Anterior cingulate cortex (tissue), 58 donors: Measurements from ENCODE around the gene TTC28.
A peak's percentile ranks its signal among the peaks of the same experiment; 100 is the strongest.

Experiments used
- DNase-seq, 58 donors: peaks; one replicate each; lab custom pipeline; 2025; lab: John Stamatoyannopoulos, UW

Gene TTC28

DNA sequence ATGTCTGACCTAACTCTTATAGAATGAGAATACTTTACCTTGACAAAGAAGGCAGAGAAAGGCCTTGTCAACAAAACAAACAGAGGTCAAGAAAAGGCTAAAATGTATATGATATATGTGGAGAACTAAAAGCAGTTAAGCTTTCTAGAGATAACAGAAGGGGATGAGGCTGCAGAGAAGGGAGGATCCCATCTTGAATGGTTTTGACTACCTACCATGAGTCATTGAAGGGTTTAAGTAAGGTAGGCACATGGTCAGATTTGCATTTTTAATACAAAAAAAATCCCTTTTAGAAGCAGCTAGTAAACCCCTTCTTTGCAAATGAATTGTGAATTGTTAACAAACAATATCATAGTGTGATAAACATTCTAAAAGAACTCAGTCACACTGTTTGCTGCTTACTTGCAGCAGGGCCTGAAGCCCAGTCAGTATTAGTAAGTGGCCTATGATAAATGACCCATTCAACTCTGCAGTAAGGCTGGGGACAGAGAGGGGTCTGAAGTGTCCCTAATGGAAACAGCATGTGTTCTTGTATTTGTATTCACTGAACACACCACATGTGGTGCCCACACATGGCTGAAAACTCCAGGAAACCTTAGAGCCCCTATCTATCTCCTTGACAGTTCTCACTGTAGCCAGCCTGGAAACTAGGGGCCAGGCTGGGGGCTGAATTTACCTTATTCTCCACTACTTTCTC lies 431.8 kb downstream of the TTC28 start:
- DNase-seq = peak in 14 of 58 donors; percentile 2 to 47 (median 15)

DNA sequence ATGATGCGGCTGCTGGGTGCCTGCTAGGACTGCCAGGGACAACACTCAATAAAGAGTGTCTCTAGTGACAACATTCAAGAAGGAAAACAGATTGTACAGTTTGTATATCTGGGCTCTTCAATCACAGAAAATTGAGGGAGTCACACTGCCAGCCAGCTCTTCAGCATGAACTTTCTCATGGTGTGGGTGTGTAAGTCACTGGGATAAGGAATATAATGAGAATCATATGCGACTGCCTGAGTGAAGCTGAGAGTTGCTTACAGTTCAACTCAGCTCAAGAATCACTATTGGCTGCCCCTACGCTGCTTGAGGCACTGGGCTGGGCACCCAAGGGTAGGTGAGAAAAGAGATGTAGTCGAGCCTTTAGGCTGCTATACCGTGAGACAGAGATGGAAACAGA lies 432.5 kb downstream of the TTC28 start:
- DNase-seq = no peak

DNA sequence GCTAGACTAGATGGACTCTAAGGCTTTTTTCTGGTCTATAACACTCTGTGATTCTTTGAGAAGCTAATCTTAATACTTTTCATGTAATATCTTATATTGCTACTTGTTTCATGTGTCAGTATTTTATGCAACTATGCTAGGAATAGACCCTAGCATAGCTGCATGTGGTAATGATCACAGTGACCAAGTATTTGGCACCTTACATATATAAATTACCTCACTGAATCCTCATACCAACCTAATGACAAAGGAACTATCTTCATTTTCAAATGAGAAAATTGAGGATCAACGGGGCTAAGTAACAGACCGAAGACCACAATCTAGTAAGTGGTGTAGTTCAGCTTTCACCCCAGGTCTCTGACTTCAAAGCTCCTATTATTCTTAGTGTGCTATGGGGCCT lies 433.2 kb downstream of the TTC28 start:
- no peak for DNase-seq

DNA sequence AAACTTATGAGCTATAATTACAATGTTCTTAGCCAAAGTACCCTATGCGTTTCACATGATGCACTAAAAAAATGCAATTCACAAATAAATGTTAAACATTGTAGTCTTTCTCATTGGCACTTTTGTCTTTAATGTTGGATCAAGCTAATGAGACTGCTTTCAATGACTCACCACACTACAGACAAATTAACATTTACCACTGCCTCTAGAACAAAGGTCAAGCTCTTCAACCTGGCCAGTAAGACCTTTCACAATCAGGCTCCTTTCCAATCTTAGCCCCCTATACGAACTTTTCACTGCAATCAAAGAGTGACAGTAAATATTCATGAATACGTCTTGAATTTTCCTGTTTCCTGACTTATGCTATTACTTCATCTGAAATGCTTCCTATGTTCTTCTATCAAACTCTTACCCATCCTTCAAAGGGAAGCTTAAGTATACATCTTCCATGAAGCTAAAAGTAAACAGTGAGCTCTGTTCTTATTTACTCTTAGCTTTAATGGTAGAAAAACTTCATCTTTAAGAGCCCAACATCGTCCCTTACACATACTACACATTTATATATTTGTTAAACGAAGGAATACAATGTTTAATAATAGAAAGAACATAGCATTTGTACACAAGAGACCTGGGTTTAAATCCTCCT lies 433.9 kb downstream of the TTC28 start:
- no peak for DNase-seq

DNA sequence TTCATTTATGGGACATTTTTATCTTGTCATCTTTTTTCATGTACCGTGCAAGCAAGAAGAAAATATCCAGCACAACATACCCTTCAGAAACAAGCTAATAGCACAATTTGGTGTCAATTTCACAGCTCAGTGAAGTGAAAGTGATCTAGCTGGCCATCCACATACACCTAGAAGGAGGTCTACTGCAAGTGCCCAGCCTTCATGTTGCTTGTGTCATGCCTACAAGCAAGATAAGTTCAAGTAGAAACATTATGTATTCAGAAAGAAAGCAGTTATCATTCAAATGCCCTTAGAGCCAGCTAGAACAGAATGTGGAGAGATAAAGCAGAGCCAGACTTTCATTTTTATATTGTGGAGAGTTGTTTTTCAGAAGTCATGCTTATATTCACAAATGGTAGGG lies 434.9 kb downstream of the TTC28 start:
- DNase-seq = no peak

DNA sequence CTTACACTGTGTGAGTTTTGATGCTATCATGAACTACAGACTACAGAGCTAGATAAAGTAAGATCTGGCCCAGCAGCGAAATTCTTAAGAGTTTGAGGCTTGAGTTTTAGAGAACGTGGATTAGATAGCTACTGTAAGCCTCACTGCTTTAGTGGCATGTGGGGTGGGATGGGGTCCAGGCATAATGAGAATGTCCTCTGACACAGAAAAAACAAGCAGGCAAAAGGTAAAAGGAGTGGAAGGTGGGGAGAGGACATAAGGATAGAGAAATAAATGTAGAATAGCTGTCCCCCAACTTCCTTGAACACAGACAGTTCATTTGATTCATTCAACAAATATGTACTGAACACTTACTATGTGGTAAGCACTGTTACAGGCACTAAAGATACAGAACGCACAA lies 436.1 kb downstream of the TTC28 start:
- no peak for DNase-seq

DNA sequence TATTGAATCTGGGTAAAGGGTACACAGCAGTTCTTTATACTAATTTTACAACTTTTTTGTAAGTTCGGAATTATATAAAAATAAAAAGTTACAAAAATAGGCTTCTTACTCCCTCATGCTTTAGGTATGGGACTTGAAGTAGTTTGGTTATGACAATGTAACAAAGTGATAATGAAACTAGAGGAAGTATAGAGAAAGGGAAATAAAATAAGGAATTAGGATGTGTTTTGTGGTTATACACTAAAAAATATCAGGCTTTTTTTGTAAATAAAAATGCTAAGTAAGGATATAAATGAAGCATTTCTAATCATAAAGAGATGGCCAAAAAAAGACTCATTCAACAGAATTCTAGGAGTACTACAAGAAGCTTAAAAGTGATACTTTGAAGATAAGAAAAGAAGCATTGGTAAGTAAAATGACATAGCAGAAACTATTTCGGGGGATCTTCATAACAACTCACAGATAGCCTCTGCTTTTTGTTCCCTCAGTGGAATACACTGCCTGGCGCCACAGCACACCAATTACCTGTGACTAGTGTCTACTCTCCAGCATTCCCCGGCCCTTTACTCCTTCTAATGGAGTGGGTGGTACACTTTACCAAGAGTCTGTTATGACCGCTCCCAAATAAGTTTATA lies 437.9 kb downstream of the TTC28 start:
- no peak for DNase-seq

DNA sequence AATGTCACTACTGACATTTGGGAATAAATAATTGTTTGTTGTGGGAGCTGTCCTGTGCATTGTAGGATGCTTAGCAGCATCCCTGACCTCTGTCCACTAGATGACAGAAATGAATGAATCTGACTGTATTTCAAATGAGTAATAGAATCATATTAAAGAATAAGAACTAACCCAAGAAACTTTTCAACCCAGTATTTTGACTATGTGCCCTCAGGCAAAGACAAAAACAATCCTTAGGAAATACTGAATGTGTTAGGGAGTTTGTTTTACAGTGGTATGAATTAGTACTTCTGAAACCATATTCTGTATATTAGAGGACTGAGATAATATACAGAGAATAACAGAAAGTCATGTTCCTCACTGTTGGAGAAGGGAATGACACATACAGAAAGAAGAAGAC lies 439.7 kb downstream of the TTC28 start:
- DNase-seq = no peak

DNA sequence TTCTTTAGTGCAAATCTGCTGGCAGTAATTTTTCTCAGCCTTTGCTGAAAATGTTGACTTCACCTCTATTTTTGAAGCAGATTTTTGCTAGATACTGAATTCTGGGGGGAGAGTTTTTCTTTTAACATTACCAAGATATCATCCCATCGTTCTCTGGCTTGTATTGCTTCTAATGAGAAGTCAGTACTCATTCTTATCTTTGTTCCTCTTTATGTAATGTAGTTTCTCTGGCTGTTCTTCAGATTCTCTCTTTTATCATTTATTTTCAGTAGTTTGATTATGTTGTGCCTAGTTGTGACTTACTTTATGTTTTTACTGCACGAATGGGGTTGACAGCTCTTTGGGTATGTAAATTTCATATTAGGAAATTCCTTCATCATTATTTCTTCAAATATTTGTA lies 441.9 kb downstream of the TTC28 start:
- DNase-seq = no peak

DNA sequence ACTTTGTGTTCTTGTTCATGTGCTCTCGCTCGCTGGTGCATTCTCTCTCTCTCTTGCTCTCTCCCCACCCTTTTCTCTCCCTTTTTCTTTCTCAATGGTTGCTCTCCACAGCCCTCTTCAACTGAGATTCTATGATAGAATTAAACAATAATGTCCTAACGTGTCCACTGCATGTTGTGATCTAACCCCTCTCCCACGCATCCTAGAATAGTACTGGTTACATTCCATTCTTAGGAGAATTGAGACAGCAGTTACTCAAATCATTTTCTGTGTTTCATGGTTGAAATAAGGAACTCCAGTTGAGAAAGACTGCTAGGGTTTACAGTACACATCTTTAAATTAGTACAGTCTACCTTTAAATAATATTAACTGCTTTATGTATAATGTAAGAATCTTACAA lies 442.5 kb downstream of the TTC28 start:
- no peak for DNase-seq

DNA sequence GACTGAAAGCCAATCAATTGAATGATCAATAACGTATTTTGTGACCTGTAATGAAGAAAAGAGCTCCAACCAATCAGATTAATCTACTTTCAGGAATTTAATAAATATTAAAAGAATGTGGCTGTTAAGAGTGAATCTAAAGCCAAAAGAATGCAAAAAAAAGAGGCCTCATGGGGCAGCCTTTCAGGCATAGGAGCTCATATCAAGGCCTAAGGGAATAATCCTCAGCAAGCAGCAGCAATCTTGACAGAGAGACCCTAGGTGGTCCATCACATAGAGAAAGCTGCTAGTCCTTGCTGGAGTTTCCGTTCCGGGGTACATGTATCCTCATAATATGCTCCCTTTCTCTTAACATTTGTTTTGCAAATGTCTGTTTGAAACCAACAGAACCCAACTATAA lies 447.4 kb downstream of the TTC28 start:
- DNase-seq = no peak

DNA sequence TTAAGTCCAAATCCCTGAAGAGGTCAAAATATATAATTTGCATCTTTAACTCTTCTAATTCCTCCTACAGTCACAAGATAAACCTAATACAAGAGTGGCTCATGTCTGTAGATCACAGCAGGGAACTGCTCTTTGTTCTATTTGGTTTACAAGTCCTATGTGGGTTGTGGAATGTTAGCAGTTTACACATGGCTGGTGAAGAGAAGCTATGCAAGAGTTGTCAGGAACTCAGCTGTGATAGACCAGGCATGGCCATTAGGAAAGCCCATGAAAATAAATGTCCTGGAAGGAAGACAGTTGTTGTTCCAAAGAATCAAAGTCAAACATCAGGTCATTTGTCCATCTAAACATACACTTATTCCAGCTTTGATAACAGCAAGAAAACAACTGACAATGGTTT lies 448.2 kb downstream of the TTC28 start:
- no peak for DNase-seq

DNA sequence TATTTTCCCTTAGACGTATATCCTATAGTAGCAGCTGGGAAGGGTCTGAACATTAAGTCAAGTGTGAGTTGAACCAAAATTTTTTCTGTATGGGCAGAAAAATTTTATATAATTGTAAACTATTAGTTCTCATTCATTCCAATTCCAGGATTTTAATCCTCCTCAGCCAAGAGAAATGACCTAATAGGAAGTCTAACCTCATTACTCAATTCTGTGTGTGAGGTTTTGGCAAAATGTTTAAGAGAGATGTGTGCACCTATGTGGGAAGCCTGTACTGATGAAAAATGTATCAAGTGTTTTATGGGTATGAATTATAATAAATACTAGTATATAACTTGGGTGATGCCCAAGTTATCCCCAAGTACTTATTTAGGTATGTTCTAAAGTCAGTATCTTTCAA lies 449.0 kb downstream of the TTC28 start:
- no peak for DNase-seq

DNA sequence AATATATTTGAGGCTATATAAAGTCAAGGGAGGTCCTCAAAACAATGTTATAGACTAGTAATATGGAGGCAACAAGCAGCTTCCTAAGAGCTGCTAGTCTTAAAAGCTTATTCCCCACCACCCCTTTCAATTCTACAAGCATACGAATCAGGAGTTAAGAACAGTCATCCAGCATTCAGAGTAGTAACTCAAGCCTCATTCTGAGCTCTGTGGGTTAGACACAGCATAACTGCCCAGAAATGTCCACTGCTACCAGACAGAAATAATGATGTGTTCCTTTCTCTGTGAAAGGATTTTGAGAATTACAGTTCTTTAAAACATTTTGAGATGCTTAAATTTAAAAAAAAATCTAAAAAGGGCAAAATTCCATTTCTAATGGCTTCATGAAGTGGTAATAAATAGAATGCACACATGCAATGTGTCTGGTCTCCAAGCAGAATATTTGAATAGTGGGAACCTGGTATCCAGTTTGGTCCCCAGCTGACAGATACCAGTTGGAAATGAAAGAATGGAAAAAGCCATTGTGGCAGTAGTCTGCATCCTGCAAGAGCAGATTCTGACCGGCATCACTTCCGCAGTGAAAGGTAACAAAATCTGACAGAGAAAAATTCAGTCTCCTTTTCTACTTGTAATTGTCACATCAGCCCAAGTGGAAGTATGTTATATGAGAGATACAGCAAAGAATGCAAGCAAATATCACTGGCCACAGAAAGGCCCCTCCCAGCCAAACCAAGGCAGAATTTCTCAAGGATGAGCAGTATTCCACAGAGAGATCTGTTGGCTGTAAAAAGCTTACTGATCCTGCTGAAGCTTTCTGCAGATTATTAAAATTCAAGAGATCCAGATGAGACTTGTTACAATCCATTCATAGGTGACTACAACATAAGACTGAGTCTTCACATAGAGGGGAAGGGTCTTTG lies 449.8 kb downstream of the TTC28 start:
- DNase-seq = no peak

DNA sequence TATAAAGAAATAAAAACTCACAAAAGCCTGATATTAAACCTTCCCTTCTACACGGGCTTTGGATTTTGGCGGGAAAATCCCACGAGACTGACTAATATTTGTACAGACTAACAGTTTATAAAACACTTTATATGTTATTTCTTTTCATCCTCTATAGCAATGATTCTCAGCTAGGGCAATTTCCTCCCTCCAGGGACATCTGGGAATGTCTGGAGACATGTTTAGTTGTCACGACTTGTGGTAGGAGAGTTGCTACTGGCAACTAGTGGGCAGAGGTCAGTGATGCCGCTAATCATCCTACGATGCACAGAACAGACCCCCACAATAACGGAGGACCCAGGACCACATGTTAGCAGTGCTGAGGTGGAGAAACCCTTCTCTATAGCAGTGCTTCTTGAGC lies 455.8 kb downstream of the TTC28 start:
- no peak for DNase-seq

DNA sequence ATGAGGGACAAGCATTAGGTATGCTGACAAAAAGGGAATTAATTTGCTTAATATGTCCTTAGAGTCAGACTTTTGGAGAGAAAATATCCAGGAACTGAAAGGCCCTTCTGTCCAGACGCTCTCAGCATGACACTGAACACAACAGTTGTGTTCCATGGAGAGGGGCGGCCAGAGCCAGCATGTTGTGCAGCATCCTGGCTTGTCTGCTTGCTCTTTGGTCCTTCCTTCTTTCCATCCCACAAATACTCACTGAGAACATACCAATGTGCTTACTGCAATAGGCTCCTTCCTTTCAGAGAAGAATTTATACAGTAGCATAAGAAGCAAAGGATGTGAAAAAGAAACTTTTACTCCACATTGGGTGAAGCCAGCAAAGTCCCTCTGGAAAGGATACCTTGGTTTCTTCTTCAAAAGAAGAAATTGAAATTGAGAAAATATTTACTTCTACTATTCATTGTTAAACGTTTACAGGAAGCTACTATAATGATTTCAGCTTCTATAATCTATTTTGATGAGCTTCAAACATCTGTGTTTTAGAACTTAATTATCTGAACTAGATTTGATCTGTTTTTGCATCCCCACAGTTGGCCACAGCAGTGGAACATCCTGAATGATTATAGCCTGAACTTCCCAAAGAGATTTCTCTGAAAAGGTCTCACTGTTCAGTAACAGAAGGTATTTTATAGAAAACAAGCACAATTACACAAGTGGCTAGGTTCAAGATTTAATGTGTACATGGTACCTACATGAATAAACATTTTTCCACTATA lies 456.5 kb downstream of the TTC28 start:
- no peak for DNase-seq

DNA sequence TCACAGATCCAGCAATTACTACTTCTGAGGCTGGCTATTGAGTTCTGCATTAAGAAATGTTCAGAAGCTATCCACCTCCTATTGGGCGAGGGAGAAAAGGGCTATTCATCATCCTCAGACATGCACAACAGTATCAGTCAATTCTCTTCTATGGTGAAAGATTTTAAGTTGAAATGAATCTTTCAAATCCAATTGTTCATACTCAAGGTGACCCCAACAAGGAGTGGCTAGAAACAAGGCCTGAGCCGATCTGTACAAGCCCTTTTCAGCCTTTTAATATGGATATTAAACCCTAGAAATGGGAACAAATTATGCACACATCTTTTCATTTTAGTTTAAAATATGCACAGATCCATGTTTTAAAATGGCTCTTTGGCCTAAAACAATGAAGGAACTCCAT lies 457.1 kb downstream of the TTC28 start:
- no peak for DNase-seq

DNA sequence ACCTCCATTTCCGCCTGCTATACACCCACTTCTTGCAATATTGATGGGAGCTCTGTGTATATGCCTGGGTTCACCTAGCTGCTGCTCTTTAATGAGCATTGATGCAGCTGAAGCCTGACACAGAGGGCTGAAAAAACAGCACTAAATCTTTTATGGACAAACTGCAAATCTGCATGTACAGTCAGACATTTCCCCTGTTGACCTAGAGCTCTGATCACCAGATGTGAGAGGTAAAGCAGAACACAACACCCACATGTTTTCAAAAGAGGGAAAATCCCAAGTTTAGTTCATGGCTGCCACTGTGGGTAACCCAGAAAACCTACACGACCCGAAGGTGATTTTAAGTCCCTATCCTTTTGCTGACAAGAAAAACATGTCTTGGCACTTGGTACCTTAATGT lies 457.6 kb downstream of the TTC28 start:
- no peak for DNase-seq

DNA sequence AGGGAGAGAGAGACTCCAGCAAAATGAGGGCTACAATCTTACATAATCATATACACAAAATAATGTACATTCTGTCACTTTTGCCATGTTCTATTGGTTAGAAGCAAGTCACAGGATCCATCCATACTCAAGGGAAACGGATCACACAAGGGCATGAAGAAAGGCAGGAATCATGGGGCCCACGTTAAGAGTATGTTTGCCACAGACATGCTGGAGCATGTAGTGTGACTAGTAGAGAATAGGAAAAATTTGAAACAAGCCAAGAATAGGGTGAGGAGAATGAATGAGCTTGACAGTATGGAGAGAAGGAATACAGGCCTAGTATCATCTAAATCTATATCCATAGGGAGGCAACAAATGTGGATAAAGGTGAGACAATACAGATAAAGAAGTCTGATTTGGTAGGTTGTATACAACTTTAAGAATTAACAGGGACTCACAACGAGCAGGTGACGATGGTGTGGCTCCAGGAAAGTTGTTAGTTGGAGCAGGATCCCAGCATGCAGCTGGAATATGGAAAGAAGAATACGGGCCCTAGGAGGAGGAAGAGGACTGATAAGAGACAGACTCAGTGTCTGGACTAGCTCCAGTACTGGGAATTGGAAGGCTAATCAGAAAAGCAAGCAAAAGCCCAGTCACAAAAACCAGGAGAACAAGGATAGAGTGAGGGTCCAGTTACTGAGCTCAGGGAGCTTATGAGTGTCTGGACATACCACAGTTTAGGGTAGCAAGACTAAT lies 458.8 kb downstream of the TTC28 start:
- no peak for DNase-seq

DNA sequence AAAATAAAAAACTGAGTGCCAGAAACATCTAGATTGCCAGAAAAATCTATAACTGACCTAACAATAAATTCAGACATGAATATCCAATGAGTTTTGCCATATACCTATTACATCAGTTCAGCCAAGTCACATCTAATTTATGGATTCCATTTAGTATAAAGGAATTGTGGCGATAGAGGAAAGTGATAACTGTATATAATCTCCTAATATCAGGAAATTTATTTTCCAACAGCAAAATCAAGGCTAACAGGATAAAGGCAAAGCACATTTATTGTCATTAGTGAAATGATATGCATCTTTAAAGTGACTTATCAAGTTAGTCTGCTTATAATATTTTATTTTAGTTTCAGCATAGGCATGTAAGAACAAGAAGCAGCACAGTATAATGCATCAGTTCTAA lies 462.4 kb downstream of the TTC28 start:
- DNase-seq = no peak
